ENCODE data around the gene CRACR2B.

CRACR2B gene

GRCh38 chr11:872799-873198, 45.1 kb downstream of the CRACR2B start:
- H3K27me3 ChIP-seq (ENCODE audit: control insufficient read depth in 1 of 2, insufficient read depth in 2 of 2, low read length in 2 of 2), result no peaks in the 10 kb centered on the region
- H3K36me3 ChIP-seq (ENCODE audit: insufficient read depth, low read length), result peaks cover 7% of the 10 kb centered on the region
- no peak overlapping the region for H3K27ac ChIP-seq (ENCODE audit: low read depth, low read length)
- H3K4me3 ChIP-seq (ENCODE audit: low read depth in 1 of 2, low read length in 2 of 2), result no peak overlapping the region
- no peak overlapping the region for H3K9ac ChIP-seq (ENCODE audit: low read length)
- H3K9me3 ChIP-seq (ENCODE audit: low read length), result no peaks in the 10 kb centered on the region
- H3K4me1 ChIP-seq (ENCODE audit: insufficient read depth, low read length), result peaks cover 4% of the 10 kb centered on the region

- Histone ChIP-seq H3K9me3 (ENCODE audit: low read length) (no peaks in the 10 kb centered on the region), H3K9ac (ENCODE audit: low read length) (no peak overlapping the region), H3K27me3 (ENCODE audit: control insufficient read depth in 1 of 2, insufficient read depth in 2 of 2, low read length in 2 of 2) (no peaks in the 10 kb centered on the region), H3K36me3 (ENCODE audit: insufficient read depth, low read length) (peaks cover under 1% of the 10 kb centered on the region), H3K4me1 (ENCODE audit: insufficient read depth, low read length) (peaks cover 4% of the 10 kb centered on the region), H3K27ac (ENCODE audit: low read depth, low read length) (no peak overlapping the region), H3K4me3 (ENCODE audit: low read depth in 1 of 2, low read length in 2 of 2) (no peak overlapping the region)
Observed at GRCh38 chr11:873706-874105, 46.0 kb downstream of the CRACR2B start.

GRCh38 chr11:875203-875602, 47.5 kb downstream of the CRACR2B start:
- Histone ChIP-seq H3K27ac (ENCODE audit: low read depth, low read length) (no peak overlapping the region), H3K9ac (ENCODE audit: low read length) (no peak overlapping the region), H3K4me3 (ENCODE audit: low read depth in 1 of 2, low read length in 2 of 2) (no peak overlapping the region), H3K27me3 (ENCODE audit: control insufficient read depth in 1 of 2, insufficient read depth in 2 of 2, low read length in 2 of 2) (no peaks in the 10 kb centered on the region), H3K9me3 (ENCODE audit: low read length) (no peaks in the 10 kb centered on the region), H3K4me1 (ENCODE audit: insufficient read depth, low read length) (peaks cover 4% of the 10 kb centered on the region), H3K36me3 (ENCODE audit: insufficient read depth, low read length) (no peaks in the 10 kb centered on the region)

- H3K27me3 ChIP-seq (ENCODE audit: control insufficient read depth in 1 of 2, insufficient read depth in 2 of 2, low read length in 2 of 2), result no peaks in the 10 kb centered on the region
- H3K27ac ChIP-seq (ENCODE audit: low read depth, low read length), result no peak overlapping the region
- H3K4me1 ChIP-seq (ENCODE audit: insufficient read depth, low read length), result peaks cover 4% of the 10 kb centered on the region
- H3K9ac ChIP-seq (ENCODE audit: low read length), result no peak overlapping the region
- H3K9me3 ChIP-seq (ENCODE audit: low read length), result no peaks in the 10 kb centered on the region
- no peak overlapping the region for H3K4me3 ChIP-seq (ENCODE audit: low read depth in 1 of 2, low read length in 2 of 2)
- no peaks in the 10 kb centered on the region for H3K36me3 ChIP-seq (ENCODE audit: insufficient read depth, low read length)
Observed at GRCh38 chr11:875769-876301, 48.1 kb downstream of the CRACR2B start.

GRCh38 chr11:876545-876944, 48.8 kb downstream of the CRACR2B start:
- H3K4me1 ChIP-seq (ENCODE audit: insufficient read depth, low read length), result peaks cover 4% of the 10 kb centered on the region
- no peak overlapping the region for H3K27ac ChIP-seq (ENCODE audit: low read depth, low read length)
- no peaks in the 10 kb centered on the region for H3K9me3 ChIP-seq (ENCODE audit: low read length)
- no peaks in the 10 kb centered on the region for H3K27me3 ChIP-seq (ENCODE audit: control insufficient read depth in 1 of 2, insufficient read depth in 2 of 2, low read length in 2 of 2)
- H3K36me3 ChIP-seq (ENCODE audit: insufficient read depth, low read length), result no peaks in the 10 kb centered on the region
- H3K4me3 ChIP-seq (ENCODE audit: low read depth in 1 of 2, low read length in 2 of 2), result no peak overlapping the region
- H3K9ac ChIP-seq (ENCODE audit: low read length), result no peak overlapping the region

GRCh38 chr11:877565-877964, 49.8 kb downstream of the CRACR2B start:
- Histone ChIP-seq H3K9ac (ENCODE audit: low read length) (no peak overlapping the region), H3K4me1 (ENCODE audit: insufficient read depth, low read length) (peaks cover 4% of the 10 kb centered on the region), H3K36me3 (ENCODE audit: insufficient read depth, low read length) (no peaks in the 10 kb centered on the region), H3K27ac (ENCODE audit: low read depth, low read length) (no peak overlapping the region), H3K27me3 (ENCODE audit: control insufficient read depth in 1 of 2, insufficient read depth in 2 of 2, low read length in 2 of 2) (no peaks in the 10 kb centered on the region), H3K4me3 (ENCODE audit: low read depth in 1 of 2, low read length in 2 of 2) (no peak overlapping the region), H3K9me3 (ENCODE audit: low read length) (no peaks in the 10 kb centered on the region)

- H3K9ac ChIP-seq (ENCODE audit: low read length), result no peak overlapping the region
- no peaks in the 10 kb centered on the region for H3K36me3 ChIP-seq (ENCODE audit: insufficient read depth, low read length)
- no peak overlapping the region for H3K27ac ChIP-seq (ENCODE audit: low read depth, low read length)
- no peaks in the 10 kb centered on the region for H3K9me3 ChIP-seq (ENCODE audit: low read length)
- H3K4me3 ChIP-seq (ENCODE audit: low read depth in 1 of 2, low read length in 2 of 2), result no peak overlapping the region
- peaks cover 4% of the 10 kb centered on the region for H3K4me1 ChIP-seq (ENCODE audit: insufficient read depth, low read length)
- H3K27me3 ChIP-seq (ENCODE audit: control insufficient read depth in 1 of 2, insufficient read depth in 2 of 2, low read length in 2 of 2), result no peaks in the 10 kb centered on the region
Observed at GRCh38 chr11:880447-880846, 52.7 kb downstream of the CRACR2B start.
